ENCODE measurements around the gene NRXN2.

NRXN2 gene

GRCh38 chr11:64590763-64591221 lies 132.2 kb downstream of the NRXN2 start, which contains the start of gene SLC22A12:
TSS of gene SLC22A12 (plus strand) at chr11:64591220. CDS start at chr11:64591557, 337 bp downstream.
- DNase-seq (ENCODE audit: low read depth) = no peak

- no peak for DNase-seq (ENCODE audit: low read depth)
Observed at GRCh38 chr11:64588701-64589100, 134.3 kb downstream of the NRXN2 start.

GRCh38 chr11:64586366-64586765 lies 136.6 kb downstream of the NRXN2 start:
- no peak for DNase-seq (ENCODE audit: low read depth)

- no peak for DNase-seq (ENCODE audit: low read depth)
Observed at GRCh38 chr11:64585150-64585549, 137.8 kb downstream of the NRXN2 start.

GRCh38 chr11:64583296-64584262 lies 139.4 kb downstream of the NRXN2 start:
- no peak for DNase-seq (ENCODE audit: low read depth)

GRCh38 chr11:64582885-64583284 lies 140.1 kb downstream of the NRXN2 start:
- DNase-seq (ENCODE audit: low read depth) = no peak

GRCh38 chr11:64581057-64581523 lies 141.9 kb downstream of the NRXN2 start:
- no peak for DNase-seq (ENCODE audit: low read depth)

GRCh38 chr11:64580412-64580811 lies 142.6 kb downstream of the NRXN2 start:
- DNase-seq (ENCODE audit: low read depth) = no peak

- no peak for DNase-seq (ENCODE audit: low read depth)
Observed at GRCh38 chr11:64577202-64577601, 145.8 kb downstream of the NRXN2 start.

GRCh38 chr11:64572143-64572542 lies 150.9 kb downstream of the NRXN2 start:
- no peak for DNase-seq (ENCODE audit: low read depth)

GRCh38 chr11:64571410-64572091 lies 151.4 kb downstream of the NRXN2 start:
- DNase-seq (ENCODE audit: low read depth) = peak; percentile 69

- DNase-seq (ENCODE audit: low read depth) = no peak
Observed at GRCh38 chr11:64571050-64571409, 152.0 kb downstream of the NRXN2 start.

- no peak for DNase-seq (ENCODE audit: low read depth)
Observed at GRCh38 chr11:64570341-64570740, 152.7 kb downstream of the NRXN2 start.

- DNase-seq (ENCODE audit: low read depth) = no peak
Observed at GRCh38 chr11:64569300-64569970, 153.6 kb downstream of the NRXN2 start.

- no peak for DNase-seq (ENCODE audit: low read depth)
Observed at GRCh38 chr11:64568584-64569140, 154.3 kb downstream of the NRXN2 start.

- no peak for DNase-seq (ENCODE audit: low read depth)
Observed at GRCh38 chr11:64568041-64568571, 154.9 kb downstream of the NRXN2 start.

GRCh38 chr11:64566915-64567891 lies 155.8 kb downstream of the NRXN2 start:
- DNase-seq (ENCODE audit: low read depth) = no peak

GRCh38 chr11:64566042-64566914 lies 156.7 kb downstream of the NRXN2 start:
- peak; percentile 83 for DNase-seq (ENCODE audit: low read depth)
